Fibroblast of mammary gland (primary cell): ENCODE measurements around the gene JADE3.

ENCODE experiments used
- DNase-seq: peaks from one replicate; pipeline ENCODE4 v3.0.0-alpha.2; 2010; ENCODE audit warnings: low read depth
- H3K4me3 ChIP-seq: 2 replicates; pipeline ENCODE4 v1.5.1; 2011; ENCODE audit warnings: low read depth, mild to moderate bottlenecking, low read length, moderate library complexity; ENCODE audit not compliant: control insufficient read depth
- CTCF ChIP-seq: conservative IDR thresholded peaks from 2 replicates; pipeline ENCODE4 v1.5.1; 2011; ENCODE audit warnings: low read depth, low read length, inconsistent platforms; ENCODE audit not compliant: control insufficient read depth, insufficient read depth

The JADE3 gene

GRCh38 chrX:47047989-47048388 is 135.8 kb downstream of the JADE3 start:
- no peak overlapping the region for H3K4me3 ChIP-seq
- DNase-seq = peak; percentile 13
- no peak for TF ChIP-seq CTCF

- H3K4me3 ChIP-seq = no peak overlapping the region
- DNase-seq = no peak
- no peak for TF ChIP-seq CTCF
These were observed 147.1 kb downstream of the JADE3 start for GRCh38 chrX:47059142-47059874.

- TF ChIP-seq CTCF = no peak
- DNase-seq = no peak
- H3K4me3 ChIP-seq = no peak overlapping the region
These were observed 148.5 kb downstream of the JADE3 start for GRCh38 chrX:47060708-47061107.

- no peak for TF ChIP-seq CTCF
- DNase-seq = no peak
- no peak overlapping the region for H3K4me3 ChIP-seq
These were observed 149.2 kb downstream of the JADE3 start for GRCh38 chrX:47061238-47061919.

GRCh38 chrX:47063179-47063578 is 151.0 kb downstream of the JADE3 start:
- H3K4me3 ChIP-seq = no peak overlapping the region
- no peak for DNase-seq
- no peak for TF ChIP-seq CTCF

GRCh38 chrX:47068214-47068613 is 156.0 kb downstream of the JADE3 start:
- no peak for TF ChIP-seq CTCF
- no peak overlapping the region for H3K4me3 ChIP-seq
- no peak for DNase-seq
